GM23338 (cell line): ENCODE measurements around the gene NDEL1. TPM values are rescaled to one million over a fixed set of nuclear protein-coding genes. Genes with fewer than 3 reads are reported as not detected.

ENCODE experiments used
- ATAC-seq: fragments of 200-7000 bp; cut with Tn5 transposase; 3 replicates; pipeline ENCODE4 v1.9.1; 2020
- DNase-seq: peaks from one replicate; pipeline ENCODE4 v3.0.0-alpha.2; 2015; ENCODE audit warnings: low spot score
- H2AFZ ChIP-seq: fragments of 200-600 bp; sonication (generic); 2 replicates; pipeline ENCODE4 v1.8.0; 2016; ENCODE audit warnings: antibody characterized with exemption, mild to moderate bottlenecking, moderate library complexity
- H3F3A ChIP-seq: fragments of 200-600 bp; sonication (generic); replicated peaks from 2 replicates; pipeline ENCODE4 v1.8.0; 2017; ENCODE audit warnings: antibody characterized with exemption, mixed run types, low read depth
- H3K27ac ChIP-seq: fragments of 200-600 bp; sonication (generic); 2 replicates; pipeline ENCODE4 v1.6.1; 2016; ENCODE audit warnings: low read depth
- H3K27me3 ChIP-seq: fragments of 200-600 bp; sonication (generic); 2 replicates; pipeline ENCODE4 v1.8.0; 2016; ENCODE audit warnings: mild to moderate bottlenecking, mixed run types, moderate library complexity; ENCODE audit not compliant: insufficient read depth
- H3K36me3 ChIP-seq: fragments of 200-600 bp; sonication (generic); 2 replicates; pipeline ENCODE4 v1.8.0; 2016; ENCODE audit warnings: mild to moderate bottlenecking; ENCODE audit not compliant: insufficient read depth
- H3K4me1 ChIP-seq: fragments of 200-600 bp; sonication (generic); 2 replicates; pipeline ENCODE4 v1.8.0; 2016; ENCODE audit warnings: mild to moderate bottlenecking, moderate library complexity; ENCODE audit not compliant: insufficient read depth
- H3K4me2 ChIP-seq: fragments of 200-600 bp; sonication (generic); 2 replicates; pipeline ENCODE4 v1.7.1; 2017; ENCODE audit warnings: mixed run types
- H3K4me3 ChIP-seq: fragments of 200-600 bp; sonication (generic); 2 replicates; pipeline ENCODE4 v1.6.1; 2016; ENCODE audit warnings: mixed run types
- H3K79me2 ChIP-seq: fragments of 200-600 bp; sonication (generic); replicated peaks from 2 replicates; pipeline ENCODE4 v1.8.0; 2017; ENCODE audit warnings: mild to moderate bottlenecking; ENCODE audit not compliant: insufficient read depth
- H3K9me2 ChIP-seq: fragments of 200-600 bp; sonication (generic); 2 replicates; pipeline ENCODE4 v1.8.0; 2017; ENCODE audit not compliant: insufficient read depth
- H4K20me1 ChIP-seq: fragments of 200-600 bp; sonication (generic); replicated peaks from 2 replicates; pipeline ENCODE4 v1.8.0; 2017; ENCODE audit warnings: mild to moderate bottlenecking; ENCODE audit not compliant: insufficient read depth
- H3K27ac Mint-ChIP-seq: 2 replicates; pipeline ENCODE4 v1.8.0; 2020; ENCODE audit warnings: inconsistent platforms, mild to moderate bottlenecking, moderate library complexity, mixed read lengths
- H3K27me3 Mint-ChIP-seq: 3 replicates; pipeline ENCODE4 v1.8.0; 2022; ENCODE audit warnings: low read depth, mild to moderate bottlenecking, moderate library complexity, mixed read lengths, inconsistent platforms; ENCODE audit not compliant: insufficient read depth, poor library complexity
- H3K36me3 Mint-ChIP-seq: 3 replicates; pipeline ENCODE4 v1.8.0; 2021; ENCODE audit warnings: low read depth, mild to moderate bottlenecking, inconsistent platforms, moderate library complexity, mixed read lengths
- H3K4me1 Mint-ChIP-seq: 3 replicates; pipeline ENCODE4 v1.8.0; 2020; ENCODE audit warnings: mild to moderate bottlenecking, inconsistent platforms, mixed read lengths
- H3K4me3 Mint-ChIP-seq: 3 replicates; pipeline ENCODE4 v1.8.0; 2021; ENCODE audit warnings: moderate library complexity, mild to moderate bottlenecking, inconsistent platforms, mixed read lengths
- H3K9me3 Mint-ChIP-seq: 3 replicates; pipeline ENCODE4 v1.8.0; 2020; ENCODE audit warnings: moderate library complexity, mild to moderate bottlenecking, inconsistent platforms, mixed read lengths
- CREB1 ChIP-seq: fragments of 250-450 bp; sonication (Bioruptor Pico); IDR thresholded peaks from 2 replicates; pipeline ENCODE4 v1.5.0; 2020; ENCODE audit warnings: low read depth, mild to moderate bottlenecking, moderate library complexity
- CTCF ChIP-seq, 2 experiments: fragments of 200-600 bp in 1 of 2; sonication (generic) in 1 of 2; conservative IDR thresholded peaks; 2 replicates each; pipeline versions ENCODE4 v1.5.1 to v1.6.1; 2016 to 2017; ENCODE audit warnings: antibody characterized with exemption in 2 of 2, low read depth in 2 of 2, mild to moderate bottlenecking in 2 of 2, moderate library complexity in 1 of 2
- ETS1 ChIP-seq: IDR thresholded peaks from 2 replicates; pipeline ENCODE4 v1.6.1; 2016; ENCODE audit warnings: antibody characterized with exemption
- EZH2phosphoT487 ChIP-seq: fragments of 200-600 bp; sonication (generic); IDR thresholded peaks from one replicate; pipeline ENCODE4 v1.8.1; 2018; ENCODE audit warnings: antibody characterized with exemption; ENCODE audit not compliant: unreplicated experiment
- NANOG ChIP-seq: IDR thresholded peaks from 2 replicates; pipeline ENCODE4 v1.6.1; 2016; ENCODE audit warnings: antibody characterized with exemption, borderline replicate concordance
- POLR2AphosphoS5 ChIP-seq: IDR thresholded peaks from 2 replicates; pipeline ENCODE4 v1.6.1; 2016; ENCODE audit warnings: antibody characterized with exemption, low read depth
- REST ChIP-seq: IDR thresholded peaks from one replicate; pipeline ENCODE4 v1.6.1; 2018; ENCODE audit warnings: antibody characterized with exemption; ENCODE audit not compliant: unreplicated experiment
- STAT1 ChIP-seq: IDR thresholded peaks from one replicate; pipeline ENCODE4 v1.6.1; 2016; ENCODE audit warnings: antibody characterized with exemption; ENCODE audit not compliant: unreplicated experiment
- ZNF114 ChIP-seq: fragments of 250-450 bp; sonication (Bioruptor Pico); IDR thresholded peaks from 2 replicates; pipeline ENCODE4 v1.5.0; 2020; ENCODE audit warnings: mild to moderate bottlenecking, moderate library complexity
- polyA plus RNA-seq: library from polyadenylated mRNA; unstranded; fragments of >200 nt; fragmentation: Nextera tagmentation; extraction: Ambion mirVana; gene quantifications from 2 replicates; pipeline ENCODE4 v1.2.1, GENCODE V29; 2016
- total RNA-seq: library from RNA; depleted of rRNA; stranded (reverse); fragments of >200 nt; shearing (Covaris generic); gene quantifications from 2 replicates; pipeline ENCODE4 v1.2.3, GENCODE V29; 2014
- TF ChIP-seq, protein P1 (sequence below): fragments of 250-450 bp; sonication (Bioruptor Pico); IDR thresholded peaks from 2 replicates; pipeline ENCODE4 v1.5.0; 2020; ENCODE audit warnings: mild to moderate bottlenecking, moderate library complexity

The NDEL1 gene
- total and polyA plus RNA-seq, 2 experiments from 2014 or later: 21.2 to 26.0 TPM

DNA sequence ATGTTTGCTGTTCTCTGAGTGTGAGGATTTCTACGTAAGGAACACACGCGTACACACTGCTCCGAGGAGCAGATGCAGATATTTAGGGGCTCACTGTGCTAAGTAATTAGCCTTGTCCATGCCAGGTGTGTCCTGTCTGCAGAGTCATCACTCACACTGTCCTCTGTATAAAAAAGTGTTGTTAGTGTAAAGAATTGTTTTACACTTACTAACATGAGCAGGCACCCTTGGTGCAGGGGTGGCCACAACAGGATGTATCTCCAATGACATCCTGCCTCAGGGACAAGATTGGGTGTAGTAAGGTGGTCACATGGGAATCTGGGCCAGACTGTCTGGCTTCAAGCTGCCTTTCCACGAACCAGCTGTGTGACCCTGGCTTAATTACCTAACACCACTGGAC, 63.9 kb downstream of the NDEL1 start (continued):
- no peak for TF ChIP-seq CTCF (conservative IDR thresholded peaks at IDR 0.05; ENCODE audit: low read depth in 2 of 2)

- Histone ChIP-seq H3K27ac (0 out of 2 replicates have a peak overlapping the region, but pooled peaks have one; percentile 14), H3K9me2 (no peaks in the 10 kb centered on the region), H3K27me3 (no peaks in the 10 kb centered on the region), H4K20me1 (peaks cover 3% of the 10 kb centered on the region; the same call in 1 of the 2 replicates), H3K4me1 (no peaks in the 10 kb centered on the region), H3K4me3 (no peak overlapping the region), H3K79me2 (no peaks in the 10 kb centered on the region), H3K36me3 (peaks cover 64% of the 10 kb centered on the region), H3K4me2 (no peak overlapping the region), H3F3A (0 out of 2 replicates have a peak, but pooled peaks cover 2% of the 10 kb centered on the region), H2AFZ (no peak overlapping the region)
- Mint-ChIP-seq H3K9me3 (no peaks in the 10 kb centered on the region), H3K4me3 (no peak overlapping the region), H3K27ac (no peak overlapping the region), H3K36me3 (peaks cover 91% of the 10 kb centered on the region), H3K4me1 (no peaks in the 10 kb centered on the region), H3K27me3 (peaks cover 13% of the 10 kb centered on the region)
- DNase-seq: no peak
- no peak for ATAC-seq
- TF ChIP-seq ZNF114 (CRISPR knock-in tag) (no peak), STAT1 (no peak), NANOG (no peak), POLR2AphosphoS5 (no peak), CTCF (conservative IDR thresholded peaks at IDR 0.05; ENCODE audit: low read depth in 2 of 2) (no peak), CREB1 (CRISPR knock-in tag) (no peak), ETS1 (no peak), EZH2phosphoT487 (no peak), REST (no peak)
- TF ChIP-seq, protein P1, sequence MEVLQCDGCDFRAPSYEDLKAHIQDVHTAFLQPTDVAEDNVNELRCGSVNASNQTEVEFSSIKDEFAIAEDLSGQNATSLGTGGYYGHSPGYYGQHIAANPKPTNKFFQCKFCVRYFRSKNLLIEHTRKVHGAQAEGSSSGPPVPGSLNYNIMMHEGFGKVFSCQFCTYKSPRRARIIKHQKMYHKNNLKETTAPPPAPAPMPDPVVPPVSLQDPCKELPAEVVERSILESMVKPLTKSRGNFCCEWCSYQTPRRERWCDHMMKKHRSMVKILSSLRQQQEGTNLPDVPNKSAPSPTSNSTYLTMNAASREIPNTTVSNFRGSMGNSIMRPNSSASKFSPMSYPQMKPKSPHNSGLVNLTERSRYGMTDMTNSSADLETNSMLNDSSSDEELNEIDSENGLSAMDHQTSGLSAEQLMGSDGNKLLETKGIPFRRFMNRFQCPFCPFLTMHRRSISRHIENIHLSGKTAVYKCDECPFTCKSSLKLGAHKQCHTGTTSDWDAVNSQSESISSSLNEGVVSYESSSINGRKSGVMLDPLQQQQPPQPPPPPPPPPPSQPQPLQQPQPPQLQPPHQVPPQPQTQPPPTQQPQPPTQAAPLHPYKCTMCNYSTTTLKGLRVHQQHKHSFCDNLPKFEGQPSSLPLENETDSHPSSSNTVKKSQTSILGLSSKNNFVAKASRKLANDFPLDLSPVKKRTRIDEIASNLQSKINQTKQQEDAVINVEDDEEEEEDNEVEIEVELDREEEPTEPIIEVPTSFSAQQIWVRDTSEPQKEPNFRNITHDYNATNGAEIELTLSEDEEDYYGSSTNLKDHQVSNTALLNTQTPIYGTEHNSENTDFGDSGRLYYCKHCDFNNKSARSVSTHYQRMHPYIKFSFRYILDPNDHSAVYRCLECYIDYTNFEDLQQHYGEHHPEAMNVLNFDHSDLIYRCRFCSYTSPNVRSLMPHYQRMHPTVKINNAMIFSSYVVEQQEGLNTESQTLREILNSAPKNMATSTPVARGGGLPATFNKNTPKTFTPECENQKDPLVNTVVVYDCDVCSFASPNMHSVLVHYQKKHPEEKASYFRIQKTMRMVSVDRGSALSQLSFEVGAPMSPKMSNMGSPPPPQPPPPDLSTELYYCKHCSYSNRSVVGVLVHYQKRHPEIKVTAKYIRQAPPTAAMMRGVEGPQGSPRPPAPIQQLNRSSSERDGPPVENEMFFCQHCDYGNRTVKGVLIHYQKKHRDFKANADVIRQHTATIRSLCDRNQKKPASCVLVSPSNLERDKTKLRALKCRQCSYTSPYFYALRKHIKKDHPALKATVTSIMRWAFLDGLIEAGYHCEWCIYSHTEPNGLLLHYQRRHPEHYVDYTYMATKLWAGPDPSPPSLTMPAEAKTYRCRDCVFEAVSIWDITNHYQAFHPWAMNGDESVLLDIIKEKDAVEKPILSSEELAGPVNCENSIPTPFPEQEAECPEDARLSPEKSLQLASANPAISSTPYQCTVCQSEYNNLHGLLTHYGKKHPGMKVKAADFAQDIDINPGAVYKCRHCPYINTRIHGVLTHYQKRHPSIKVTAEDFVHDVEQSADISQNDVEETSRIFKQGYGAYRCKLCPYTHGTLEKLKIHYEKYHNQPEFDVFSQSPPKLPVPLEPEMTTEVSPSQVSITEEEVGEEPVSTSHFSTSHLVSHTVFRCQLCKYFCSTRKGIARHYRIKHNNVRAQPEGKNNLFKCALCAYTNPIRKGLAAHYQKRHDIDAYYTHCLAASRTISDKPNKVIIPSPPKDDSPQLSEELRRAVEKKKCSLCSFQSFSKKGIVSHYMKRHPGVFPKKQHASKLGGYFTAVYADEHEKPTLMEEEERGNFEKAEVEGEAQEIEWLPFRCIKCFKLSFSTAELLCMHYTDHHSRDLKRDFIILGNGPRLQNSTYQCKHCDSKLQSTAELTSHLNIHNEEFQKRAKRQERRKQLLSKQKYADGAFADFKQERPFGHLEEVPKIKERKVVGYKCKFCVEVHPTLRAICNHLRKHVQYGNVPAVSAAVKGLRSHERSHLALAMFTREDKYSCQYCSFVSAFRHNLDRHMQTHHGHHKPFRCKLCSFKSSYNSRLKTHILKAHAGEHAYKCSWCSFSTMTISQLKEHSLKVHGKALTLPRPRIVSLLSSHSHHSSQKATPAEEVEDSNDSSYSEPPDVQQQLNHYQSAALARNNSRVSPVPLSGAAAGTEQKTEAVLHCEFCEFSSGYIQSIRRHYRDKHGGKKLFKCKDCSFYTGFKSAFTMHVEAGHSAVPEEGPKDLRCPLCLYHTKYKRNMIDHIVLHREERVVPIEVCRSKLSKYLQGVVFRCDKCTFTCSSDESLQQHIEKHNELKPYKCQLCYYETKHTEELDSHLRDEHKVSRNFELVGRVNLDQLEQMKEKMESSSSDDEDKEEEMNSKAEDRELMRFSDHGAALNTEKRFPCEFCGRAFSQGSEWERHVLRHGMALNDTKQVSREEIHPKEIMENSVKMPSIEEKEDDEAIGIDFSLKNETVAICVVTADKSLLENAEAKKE: no peak
Observed at GRCh38 chr17:8500609-8501008, 64.9 kb downstream of the NDEL1 start.
